ENCODE data around the gene EBF3. TPM values are rescaled to one million over a fixed set of nuclear protein-coding genes. Genes with fewer than 3 reads are reported as not detected.

EBF3 gene
- total RNA-seq, 3 donors from 2014 or later: 0.23 to 2.8 (median 0.89) TPM

DNA sequence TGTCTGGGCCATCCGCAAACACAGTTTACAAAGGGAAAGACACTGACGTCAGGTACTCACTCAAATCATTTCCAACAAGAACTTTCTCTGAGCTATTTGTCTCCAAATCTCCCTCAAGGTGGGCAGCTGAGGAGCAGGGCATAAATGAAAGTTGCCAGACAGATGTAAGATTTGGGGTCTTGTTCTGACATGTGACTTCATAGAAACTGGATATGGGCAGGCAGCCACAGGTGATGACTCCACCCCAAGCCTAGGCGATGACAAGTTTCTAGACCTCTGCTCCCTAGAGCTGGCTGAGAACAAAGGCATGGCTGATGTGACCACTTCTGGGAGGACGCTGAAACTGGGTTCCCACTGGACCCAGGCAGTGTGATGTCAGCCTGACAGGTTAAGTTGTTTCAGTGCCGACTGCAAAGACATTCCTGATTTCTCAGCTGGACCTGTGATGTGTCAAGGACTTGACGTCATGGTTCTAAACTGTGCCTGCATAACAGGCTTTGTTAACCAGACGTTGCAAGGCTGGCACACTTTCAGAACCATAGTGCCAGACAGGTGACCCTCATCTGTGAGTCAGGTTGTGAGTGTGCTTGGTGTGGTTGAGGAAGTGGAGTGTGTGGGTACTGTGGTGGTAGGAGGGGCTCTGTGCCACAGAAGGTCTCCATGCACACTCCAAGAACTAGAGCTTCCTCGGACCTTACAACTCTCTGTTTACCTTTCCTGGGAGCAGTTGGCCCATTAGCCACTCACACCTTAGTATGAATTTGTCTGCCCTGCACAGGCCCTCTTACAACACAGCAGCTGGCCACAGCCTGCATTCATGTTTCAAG is 39.9 kb upstream of the EBF3 start:
- intact Hi-C loops (cut with DNase I, micrococcal nuclease): no loop called here
- TF ChIP-seq, protein P1, sequence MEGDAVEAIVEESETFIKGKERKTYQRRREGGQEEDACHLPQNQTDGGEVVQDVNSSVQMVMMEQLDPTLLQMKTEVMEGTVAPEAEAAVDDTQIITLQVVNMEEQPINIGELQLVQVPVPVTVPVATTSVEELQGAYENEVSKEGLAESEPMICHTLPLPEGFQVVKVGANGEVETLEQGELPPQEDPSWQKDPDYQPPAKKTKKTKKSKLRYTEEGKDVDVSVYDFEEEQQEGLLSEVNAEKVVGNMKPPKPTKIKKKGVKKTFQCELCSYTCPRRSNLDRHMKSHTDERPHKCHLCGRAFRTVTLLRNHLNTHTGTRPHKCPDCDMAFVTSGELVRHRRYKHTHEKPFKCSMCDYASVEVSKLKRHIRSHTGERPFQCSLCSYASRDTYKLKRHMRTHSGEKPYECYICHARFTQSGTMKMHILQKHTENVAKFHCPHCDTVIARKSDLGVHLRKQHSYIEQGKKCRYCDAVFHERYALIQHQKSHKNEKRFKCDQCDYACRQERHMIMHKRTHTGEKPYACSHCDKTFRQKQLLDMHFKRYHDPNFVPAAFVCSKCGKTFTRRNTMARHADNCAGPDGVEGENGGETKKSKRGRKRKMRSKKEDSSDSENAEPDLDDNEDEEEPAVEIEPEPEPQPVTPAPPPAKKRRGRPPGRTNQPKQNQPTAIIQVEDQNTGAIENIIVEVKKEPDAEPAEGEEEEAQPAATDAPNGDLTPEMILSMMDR (IDR thresholded peaks at IDR 0.05): no peak
- H3K9me3 ChIP-seq: no peaks in the 10 kb centered on the region
- H3K4me3 ChIP-seq: no peak overlapping the region
- ATAC-seq (no peak), DNase-seq (no peak)
- no peaks in the 10 kb centered on the region for H3K36me3 ChIP-seq (ENCODE audit: low read depth)
- no peaks in the 10 kb centered on the region for H3K4me1 ChIP-seq (ENCODE audit: low read depth)

DNA sequence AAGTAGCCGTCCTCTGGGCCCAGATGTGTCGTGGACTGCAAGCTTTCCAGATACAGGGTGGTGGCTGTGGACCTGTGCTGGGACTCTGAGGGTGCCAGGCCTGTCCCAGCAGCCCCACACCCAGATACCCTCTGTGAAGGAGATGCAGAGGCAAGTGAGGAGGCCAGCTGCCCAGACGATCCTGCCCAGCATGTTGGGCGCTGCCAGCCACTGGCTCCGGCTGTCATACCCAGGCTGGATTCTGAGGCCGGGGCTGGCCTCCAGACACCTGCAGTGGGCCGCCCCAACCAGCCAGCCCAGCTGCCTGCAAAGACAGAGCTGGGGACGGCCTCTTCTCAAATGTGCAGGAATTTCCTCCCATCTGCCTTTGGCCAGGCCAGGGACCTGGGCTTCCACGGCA is 39.1 kb upstream of the EBF3 start:
- H3K9me3 ChIP-seq: no peaks in the 10 kb centered on the region
- no peak for DNase-seq
- no peak for ATAC-seq
- TF ChIP-seq, protein P1 (IDR thresholded peaks at IDR 0.05): no peak
- H3K4me3 ChIP-seq: no peak overlapping the region
- H3K4me1 ChIP-seq (ENCODE audit: low read depth): no peaks in the 10 kb centered on the region
- no peaks in the 10 kb centered on the region for H3K36me3 ChIP-seq (ENCODE audit: low read depth)
- intact Hi-C loops (cut with DNase I, micrococcal nuclease): no loop called here

DNA sequence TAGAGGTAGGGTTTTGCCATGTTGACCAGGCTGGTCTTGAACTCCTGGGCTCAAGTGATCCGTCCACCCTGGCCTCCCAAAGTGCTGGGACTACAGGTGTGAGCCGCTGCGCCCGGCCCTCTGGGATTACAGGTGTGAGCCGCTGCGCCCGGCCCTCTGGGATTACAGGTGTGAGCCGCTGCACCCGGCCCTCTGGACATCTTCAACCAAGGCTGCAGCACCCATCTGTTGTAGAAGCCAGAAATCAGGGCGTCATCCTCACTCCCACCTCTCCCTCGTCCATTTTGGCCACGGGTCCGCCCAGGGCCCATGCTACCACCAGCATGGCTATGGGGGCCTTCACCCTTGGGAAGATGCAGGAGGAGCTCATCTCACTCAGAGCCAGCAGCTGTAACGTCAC is 38.5 kb upstream of the EBF3 start:
- no peak for ATAC-seq
- Histone ChIP-seq H3K9me3 (no peaks in the 10 kb centered on the region), H3K4me3 (no peak overlapping the region), H3K4me1 (ENCODE audit: low read depth) (no peaks in the 10 kb centered on the region), H3K36me3 (ENCODE audit: low read depth) (no peaks in the 10 kb centered on the region)
- TF ChIP-seq, protein P1 (IDR thresholded peaks at IDR 0.05): no peak
- intact Hi-C loops (cut with DNase I, micrococcal nuclease): no loop called here
- no peak for DNase-seq

DNA sequence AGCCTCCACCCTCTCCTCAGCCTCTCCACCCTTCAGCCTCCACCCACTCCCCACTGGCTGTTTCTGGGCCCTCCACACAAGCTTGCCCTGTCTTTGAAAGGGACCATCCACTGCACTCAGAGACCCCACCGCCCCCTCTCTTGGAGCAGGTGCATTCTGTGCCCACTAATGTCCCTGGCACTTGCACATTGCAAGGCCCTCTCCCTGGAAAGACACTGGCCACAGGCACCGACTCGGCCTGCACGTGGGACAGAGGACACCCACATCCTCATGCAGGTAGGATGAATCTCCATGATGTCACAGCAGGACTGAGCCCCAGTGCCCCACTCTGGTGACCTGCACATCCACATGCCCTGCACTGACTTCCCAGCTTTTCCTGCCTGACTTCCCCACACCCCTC is 36.8 kb upstream of the EBF3 start:
- no peak overlapping the region for H3K4me3 ChIP-seq
- TF ChIP-seq, protein P1 (IDR thresholded peaks at IDR 0.05): no peak

DNA sequence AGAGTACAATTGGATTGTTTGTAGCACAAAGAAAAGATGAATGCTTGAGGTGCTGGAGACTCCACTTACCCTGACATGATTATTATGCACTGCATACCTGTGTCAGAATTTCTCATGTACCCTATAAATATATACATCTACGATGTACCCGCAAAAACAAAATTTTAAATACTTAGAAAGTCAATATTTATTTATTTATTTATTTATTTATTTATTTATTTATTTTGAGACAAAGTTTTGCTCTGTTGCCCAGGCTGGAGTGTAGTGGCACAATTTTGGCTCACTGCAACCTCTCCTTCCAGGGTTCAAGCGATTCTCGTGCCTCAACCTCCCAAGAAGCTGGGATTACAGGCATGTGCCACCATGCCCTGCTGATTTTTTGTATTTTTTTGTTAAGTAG is 35.1 kb upstream of the EBF3 start:
- intact Hi-C loops (cut with DNase I, micrococcal nuclease): no loop called here
- no peak overlapping the region for H3K4me3 ChIP-seq
- H3K4me1 ChIP-seq (ENCODE audit: low read depth): no peaks in the 10 kb centered on the region
- TF ChIP-seq, protein P1 (IDR thresholded peaks at IDR 0.05): no peak
- no peaks in the 10 kb centered on the region for H3K36me3 ChIP-seq (ENCODE audit: low read depth)
- no peak for DNase-seq
- no peaks in the 10 kb centered on the region for H3K9me3 ChIP-seq
- ATAC-seq: no peak

More for the DNA sequence above, 36.8 kb upstream of the EBF3 start:
- Histone ChIP-seq H3K9me3 (no peaks in the 10 kb centered on the region), H3K4me1 (ENCODE audit: low read depth) (no peaks in the 10 kb centered on the region), H3K36me3 (ENCODE audit: low read depth) (no peaks in the 10 kb centered on the region)
- intact Hi-C loops (cut with DNase I, micrococcal nuclease): no loop called here
- ATAC-seq: no peak
- DNase-seq: no peak

Data from mucosa of descending colon (tissue), 3 donors.